Measurements from ENCODE around the gene FAM222A.

Gene FAM222A

GRCh38 chr12:109724321-109724892 lies 10.8 kb downstream of the FAM222A start:
- in situ Hi-C loops (cut with MboI; ENCODE audit: low sequenced_read_pairs), result no loop called here

GRCh38 chr12:109725321-109726105 lies 11.9 kb downstream of the FAM222A start:
- in situ Hi-C loops (cut with MboI; ENCODE audit: low sequenced_read_pairs), result no loop called here

- in situ Hi-C loops (cut with MboI; ENCODE audit: low sequenced_read_pairs), result no loop called here
Observed at GRCh38 chr12:109726106-109726497, 12.5 kb downstream of the FAM222A start.

- in situ Hi-C loops (cut with MboI; ENCODE audit: low sequenced_read_pairs), result no loop called here
Observed at GRCh38 chr12:109726511-109727038, 12.9 kb downstream of the FAM222A start.

GRCh38 chr12:109727039-109727723 lies 13.6 kb downstream of the FAM222A start:
- in situ Hi-C loops (cut with MboI; ENCODE audit: low sequenced_read_pairs), result no loop called here

GRCh38 chr12:109727746-109728726 lies 14.4 kb downstream of the FAM222A start:
- in situ Hi-C loops (cut with MboI; ENCODE audit: low sequenced_read_pairs), result no loop called here

GRCh38 chr12:109728921-109729320 lies 15.3 kb downstream of the FAM222A start:
- in situ Hi-C loops (cut with MboI; ENCODE audit: low sequenced_read_pairs), result no loop called here

GRCh38 chr12:109729371-109729781 lies 15.8 kb downstream of the FAM222A start:
- in situ Hi-C loops (cut with MboI; ENCODE audit: low sequenced_read_pairs), result no loop called here

GRCh38 chr12:109729801-109730200 lies 16.2 kb downstream of the FAM222A start:
- in situ Hi-C loops (cut with MboI; ENCODE audit: low sequenced_read_pairs), result no loop called here

GRCh38 chr12:109730306-109731145 lies 16.9 kb downstream of the FAM222A start:
- in situ Hi-C loops (cut with MboI; ENCODE audit: low sequenced_read_pairs), result no loop called here

GRCh38 chr12:109731231-109731731 lies 17.7 kb downstream of the FAM222A start:
- in situ Hi-C loops (cut with MboI; ENCODE audit: low sequenced_read_pairs), result no loop called here

- in situ Hi-C loops (cut with MboI; ENCODE audit: low sequenced_read_pairs), result no loop called here
Observed at GRCh38 chr12:109731806-109732205, 18.2 kb downstream of the FAM222A start.

- in situ Hi-C loops (cut with MboI; ENCODE audit: low sequenced_read_pairs), result no loop called here
Observed at GRCh38 chr12:109732321-109733305, 19.0 kb downstream of the FAM222A start.

- in situ Hi-C loops (cut with MboI; ENCODE audit: low sequenced_read_pairs), result no loop called here
Observed at GRCh38 chr12:109734219-109735000, 20.8 kb downstream of the FAM222A start.

GRCh38 chr12:109735051-109735521 lies 21.5 kb downstream of the FAM222A start:
- in situ Hi-C loops (cut with MboI; ENCODE audit: low sequenced_read_pairs), result no loop called here

GRCh38 chr12:109735825-109736551 lies 22.4 kb downstream of the FAM222A start:
- in situ Hi-C loops (cut with MboI; ENCODE audit: low sequenced_read_pairs), result no loop called here

Data from HL-60/S4 treated with phorbol 12-myristate 13-acetate at 8.2 ng/mL for 4 days and 3 days (cell line).